GM18502 (cell line): ENCODE data around the gene EEF1A2.
"Not testable (repeated sequence)": the region's sequence is repeated elsewhere in the genome, so short reads cannot be mapped to it uniquely, and the experiment has no call there.

Experiments used
- ATAC-seq: cut with Tn5 transposase; IDR thresholded peaks from one replicate; pipeline ENCODE4 v1.9.1; 2021; ENCODE audit warnings: mild to moderate bottlenecking; ENCODE audit not compliant: unreplicated experiment, poor library complexity

The EEF1A2 gene

GRCh38 chr20:63521602-63522001 is 22.7 kb upstream of the EEF1A2 start:
- ATAC-seq: no peak

- peak; percentile 59 for ATAC-seq
Measured at GRCh38 chr20:63520934-63521601, 22.2 kb upstream of the EEF1A2 start.

- ATAC-seq: peak; percentile 71
Measured at GRCh38 chr20:63520504-63520933, 21.6 kb upstream of the EEF1A2 start, which contains the start of gene PPDPF. Gene PPDPF, plus strand, starts transcription at chr20:63520765. Its CDS starts 544 bp downstream, at chr20:63521309.

GRCh38 chr20:63519668-63520503 is 21.0 kb upstream of the EEF1A2 start:
- ATAC-seq: peak; percentile 42

GRCh38 chr20:63518946-63519667 is 20.2 kb upstream of the EEF1A2 start:
- no peak for ATAC-seq

GRCh38 chr20:63518351-63518861 is 19.5 kb upstream of the EEF1A2 start:
- no peak for ATAC-seq

GRCh38 chr20:63517376-63518309 is 18.8 kb upstream of the EEF1A2 start:
- ATAC-seq: no peak

- not testable (repeated sequence) for ATAC-seq
Measured at GRCh38 chr20:63514520-63514919, 15.6 kb upstream of the EEF1A2 start.

- ATAC-seq: no peak
Measured at GRCh38 chr20:63513207-63513606, 14.3 kb upstream of the EEF1A2 start.

- no peak for ATAC-seq
Measured at GRCh38 chr20:63509088-63509564, 10.2 kb upstream of the EEF1A2 start.

GRCh38 chr20:63508072-63508768 is 9.3 kb upstream of the EEF1A2 start:
- no peak for ATAC-seq

GRCh38 chr20:63507083-63507743 is 8.3 kb upstream of the EEF1A2 start:
- no peak for ATAC-seq

- ATAC-seq: no peak
Measured at GRCh38 chr20:63505723-63506122, 6.8 kb upstream of the EEF1A2 start.

GRCh38 chr20:63505281-63505680 is 6.4 kb upstream of the EEF1A2 start:
- ATAC-seq: no peak

- ATAC-seq: no peak
Measured at GRCh38 chr20:63504642-63505041, 5.8 kb upstream of the EEF1A2 start.

GRCh38 chr20:63503524-63503923 is 4.6 kb upstream of the EEF1A2 start:
- ATAC-seq: no peak

- ATAC-seq: no peak
Measured at GRCh38 chr20:63502671-63503172, 3.8 kb upstream of the EEF1A2 start.
